AG10803 (cell line): ENCODE data around the gene HDAC11.

Experiments used
- DNase-seq: peaks from one replicate; pipeline ENCODE4 v3.0.0; 2010; ENCODE audit warnings: low read depth
- H3K4me3 ChIP-seq: 2 replicates; pipeline ENCODE4 v1.5.1; 2011; ENCODE audit warnings: mild to moderate bottlenecking, low read length, control low read depth
- TF ChIP-seq, protein P1 (sequence below): conservative IDR thresholded peaks from 2 replicates; pipeline ENCODE4 v1.5.1; 2011; ENCODE audit warnings: mild to moderate bottlenecking, low read length, control low read depth, inconsistent platforms

The HDAC11 gene

GRCh38 chr3:13462125-13462629, 17.9 kb upstream of the HDAC11 start:
- TF ChIP-seq, protein P1, sequence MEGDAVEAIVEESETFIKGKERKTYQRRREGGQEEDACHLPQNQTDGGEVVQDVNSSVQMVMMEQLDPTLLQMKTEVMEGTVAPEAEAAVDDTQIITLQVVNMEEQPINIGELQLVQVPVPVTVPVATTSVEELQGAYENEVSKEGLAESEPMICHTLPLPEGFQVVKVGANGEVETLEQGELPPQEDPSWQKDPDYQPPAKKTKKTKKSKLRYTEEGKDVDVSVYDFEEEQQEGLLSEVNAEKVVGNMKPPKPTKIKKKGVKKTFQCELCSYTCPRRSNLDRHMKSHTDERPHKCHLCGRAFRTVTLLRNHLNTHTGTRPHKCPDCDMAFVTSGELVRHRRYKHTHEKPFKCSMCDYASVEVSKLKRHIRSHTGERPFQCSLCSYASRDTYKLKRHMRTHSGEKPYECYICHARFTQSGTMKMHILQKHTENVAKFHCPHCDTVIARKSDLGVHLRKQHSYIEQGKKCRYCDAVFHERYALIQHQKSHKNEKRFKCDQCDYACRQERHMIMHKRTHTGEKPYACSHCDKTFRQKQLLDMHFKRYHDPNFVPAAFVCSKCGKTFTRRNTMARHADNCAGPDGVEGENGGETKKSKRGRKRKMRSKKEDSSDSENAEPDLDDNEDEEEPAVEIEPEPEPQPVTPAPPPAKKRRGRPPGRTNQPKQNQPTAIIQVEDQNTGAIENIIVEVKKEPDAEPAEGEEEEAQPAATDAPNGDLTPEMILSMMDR = no peak
- no peak overlapping the region for H3K4me3 ChIP-seq
- DNase-seq = no peak

DNA sequence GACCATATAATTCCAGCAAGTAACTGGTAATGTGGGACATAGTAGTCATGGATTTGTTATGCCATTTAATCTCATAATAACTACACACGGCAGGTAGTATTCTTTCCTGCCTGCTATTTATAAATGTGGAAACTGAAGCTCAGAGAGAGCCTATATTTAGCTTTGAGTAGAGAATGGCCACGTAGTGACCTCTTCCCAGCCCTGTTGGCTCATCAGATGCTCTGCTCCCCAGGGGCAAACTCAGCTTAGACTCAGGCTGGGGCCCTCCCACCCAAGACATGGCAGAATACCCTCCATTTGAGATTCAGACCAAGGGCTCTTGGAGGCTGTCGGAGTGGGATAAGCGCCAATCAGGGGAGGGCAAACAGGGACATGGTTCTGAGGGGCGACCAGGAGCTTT, 17.3 kb upstream of the HDAC11 start:
- no peak overlapping the region for H3K4me3 ChIP-seq
- TF ChIP-seq, protein P1 = no peak

GRCh38 chr3:13463618-13464400, 16.3 kb upstream of the HDAC11 start:
- DNase-seq = no peak
- H3K4me3 ChIP-seq = no peak overlapping the region
- TF ChIP-seq, protein P1 = no peak

More for the DNA sequence above, 17.3 kb upstream of the HDAC11 start:
- no peak for DNase-seq

DNA sequence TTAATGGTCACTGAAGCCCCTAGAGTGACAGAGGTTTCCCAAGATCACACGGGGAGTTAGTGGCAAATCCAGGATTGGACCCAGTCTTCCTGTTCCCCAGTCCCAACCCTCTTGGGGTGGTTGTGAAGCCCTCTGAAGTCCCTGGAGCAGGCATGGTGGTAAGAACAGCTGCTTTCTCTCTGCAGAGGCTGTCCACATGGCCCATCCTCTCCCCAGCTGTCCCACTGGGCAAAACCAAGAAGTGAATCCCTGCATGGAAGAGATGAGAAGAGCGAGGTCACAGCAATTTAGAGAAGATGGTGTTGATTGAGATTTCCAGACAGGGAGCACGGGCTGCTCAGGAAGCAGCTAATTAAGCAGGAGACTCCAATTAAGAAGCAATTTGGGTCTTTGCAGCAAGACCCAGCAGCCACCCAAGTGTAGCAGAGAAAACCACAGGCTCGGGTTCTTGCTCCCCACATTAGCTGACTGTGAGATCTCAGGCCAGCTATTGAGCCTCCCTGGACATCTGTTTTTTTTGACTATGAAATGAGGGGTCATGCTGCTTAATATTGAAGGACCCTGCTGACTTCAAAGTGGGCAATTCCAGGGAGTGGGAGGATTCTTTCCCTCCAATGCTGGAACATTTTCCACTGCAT, 14.8 kb upstream of the HDAC11 start:
- TF ChIP-seq, protein P1 = no peak
- DNase-seq = no peak
- no peak overlapping the region for H3K4me3 ChIP-seq

- TF ChIP-seq, protein P1 = no peak
- no peak overlapping the region for H3K4me3 ChIP-seq
- DNase-seq = no peak
These were observed 13.3 kb upstream of the HDAC11 start for GRCh38 chr3:13466781-13467180.

DNA sequence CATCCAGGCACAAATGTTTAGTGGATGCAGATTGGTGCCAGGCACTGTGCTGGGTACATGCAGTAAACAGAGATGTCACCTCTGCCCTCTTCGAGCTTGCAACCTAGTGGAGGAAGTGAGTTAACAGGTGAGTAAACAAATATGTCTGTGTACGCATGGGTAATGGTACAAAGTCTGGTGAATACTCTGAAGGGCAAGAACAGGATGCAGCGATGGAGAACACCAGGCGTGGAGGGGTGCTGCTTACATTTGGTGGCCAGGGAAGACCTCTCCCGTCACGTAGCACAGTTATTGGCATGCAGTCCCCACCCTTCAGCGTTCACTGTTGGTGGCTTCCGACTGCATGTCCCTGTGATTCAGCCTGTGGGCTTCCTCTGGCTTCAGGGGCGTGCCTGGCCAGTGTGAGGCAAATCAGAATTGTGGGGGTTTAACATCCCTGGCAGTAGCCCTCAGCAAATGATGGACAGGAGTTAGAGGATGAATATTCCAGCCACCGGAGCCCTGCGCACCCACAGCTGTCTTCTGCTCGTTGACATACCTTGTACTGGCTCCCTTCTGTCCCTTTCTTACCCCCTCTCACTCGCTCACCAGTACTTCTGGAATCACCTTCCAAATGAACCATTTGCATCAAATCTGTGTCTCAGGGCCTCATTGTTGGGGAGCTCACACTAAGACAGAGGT, 9.1 kb upstream of the HDAC11 start:
- H3K4me3 ChIP-seq = no peak overlapping the region
- no peak for DNase-seq
- TF ChIP-seq, protein P1 = no peak
